ENCODE data around the gene DMBT1.

GRCh38 chr10:122643931-122644534 is 83.5 kb downstream of the DMBT1 start:
- no peak for TF ChIP-seq SP1 (IDR thresholded peaks at IDR 0.05)
- TF ChIP-seq ARNT (IDR thresholded peaks at IDR 0.05): no peak
- TF ChIP-seq CTBP1 (IDR thresholded peaks at IDR 0.05; ENCODE audit: borderline replicate concordance): no peak
- TF ChIP-seq FOXK2 (IDR thresholded peaks at IDR 0.05): no peak
- no peak for TF ChIP-seq NFRKB (IDR thresholded peaks at IDR 0.05)
- TF ChIP-seq ELF4 (IDR thresholded peaks at IDR 0.05): no peak
- TF ChIP-seq TARDBP (IDR thresholded peaks at IDR 0.05): no peak
- no peak for TF ChIP-seq BHLHE40 (IDR thresholded peaks at IDR 0.05; ENCODE audit: borderline replicate concordance)

Data from HEK293T (cell line).